ENCODE measurements around the gene DKK3.

GRCh38 chr11:11975201-11976092 lies 33.0 kb downstream of the DKK3 start:
- no peak for TF ChIP-seq EP300 (IDR thresholded peaks at IDR 0.05)
- TF ChIP-seq CTCF (IDR thresholded peaks at IDR 0.05): no peak
- TF ChIP-seq POLR2A (IDR thresholded peaks at IDR 0.05): no peak
